Measurements from ENCODE around the gene HAP1. TPM values are rescaled to one million over a fixed set of nuclear protein-coding genes. Genes with fewer than 3 reads are reported as not detected.

Gene HAP1
- total RNA-seq, 1 experiment from 2014 or later: 2.5 TPM

GRCh38 chr17:41772218-41772585 lies 37.8 kb upstream of the HAP1 start:
- H3K4me1 ChIP-seq (ENCODE audit: insufficient read depth, low read length): peaks cover 7% of the 10 kb centered on the region; the same call in 1 of the 2 replicates
- H3K18ac ChIP-seq (ENCODE audit: insufficient read length, low read depth, low read length): no peak overlapping the region
- H2BK5ac ChIP-seq (ENCODE audit: insufficient read length, low read length): no peak overlapping the region
- H2BK15ac ChIP-seq (ENCODE audit: low read depth, low read length): no peak overlapping the region
- no peak overlapping the region for H3K4me2 ChIP-seq (ENCODE audit: insufficient read depth, insufficient read length, low read length)
- H2BK20ac ChIP-seq (ENCODE audit: low read depth, low read length, poor library complexity, severe bottlenecking): no peak overlapping the region
- H2BK120ac ChIP-seq (ENCODE audit: low read depth, low read length, poor library complexity, severe bottlenecking): no peak overlapping the region
- no peak overlapping the region for H4K8ac ChIP-seq (replicated peaks; ENCODE audit: insufficient read length, low read depth, low read length)
- Mint-ChIP-seq H3K4me1 (peaks cover 44 to 52% of the 10 kb centered on the region in 2 experiments), H3K9me3 (no peaks in the 10 kb centered on the region), H3K36me3 (ENCODE audit: insufficient read depth in 1 of 3, low read depth in 3 of 3) (peaks cover 18 to 45% (median 45%) of the 10 kb centered on the region in 3 experiments), H3K4me3 (no peak overlapping the region; a peak in 1 of 5 replicates), H3K27me3 (ENCODE audit: low read depth) (no peaks in the 10 kb centered on the region), H3K27ac (peak overlapping the region; percentile 22 to 72 (median 70); a peak in 3 of 7 replicates)
- H3K9ac ChIP-seq (ENCODE audit: extremely low read depth, insufficient read length, low read length): no peak overlapping the region
- H3K56ac ChIP-seq (ENCODE audit: insufficient read length, low read depth, low read length): no peak overlapping the region
- H3K79me1 ChIP-seq (ENCODE audit: insufficient read depth, low read depth, low read length, poor library complexity, severe bottlenecking): no peaks in the 10 kb centered on the region
- no peak overlapping the region for H3K27ac ChIP-seq (ENCODE audit: insufficient read length, low read depth, low read length)
- H3T11ph ChIP-seq (ENCODE audit: low read length): no peak overlapping the region
- H3K27me3 ChIP-seq (ENCODE audit: insufficient read depth, low read length): no peaks in the 10 kb centered on the region
- no CpG with 5 or more reads among the region's 4 CpGs for WGBS (ENCODE audit: extremely low coverage, insufficient read length, low lambda C conversion rate)
- no peak overlapping the region for H2BK12ac ChIP-seq (ENCODE audit: insufficient read length, low read depth, low read length)
- no peak overlapping the region for H2AFZ ChIP-seq (ENCODE audit: low read length)
- H4K20me1 ChIP-seq (ENCODE audit: control insufficient read depth, insufficient read depth, insufficient read length): no peaks in the 10 kb centered on the region
- no peaks in the 10 kb centered on the region for H3K9me3 ChIP-seq (ENCODE audit: control insufficient read depth, low read depth, low read length)
- DNase-seq: peak; percentile 89
- H3K23me2 ChIP-seq (ENCODE audit: insufficient read length, low read depth, low read length, poor library complexity, severe bottlenecking): no peaks in the 10 kb centered on the region
- no peak overlapping the region for H2AK5ac ChIP-seq (ENCODE audit: insufficient read length, low read length)
- TF ChIP-seq CTCF (conservative IDR thresholded peaks at IDR 0.05): no peak
- no peak overlapping the region for H3K4ac ChIP-seq (ENCODE audit: low read depth, low read length)
- no peak overlapping the region for H4K5ac ChIP-seq (ENCODE audit: insufficient read length, low read depth, low read length)
- H3K14ac ChIP-seq (ENCODE audit: insufficient read depth, low read length): no peak overlapping the region
- H3K23ac ChIP-seq (ENCODE audit: insufficient read length, low read depth, low read length): no peak overlapping the region
- H4K91ac ChIP-seq (ENCODE audit: insufficient read length, low read depth, low read length): no peak overlapping the region
- H3K79me2 ChIP-seq (ENCODE audit: insufficient read depth, low read length): no peaks in the 10 kb centered on the region; the same call in 1 of the 2 replicates
